ENCODE results near the gene CELF2. TPM values are rescaled to one million over a fixed set of nuclear protein-coding genes. Genes with fewer than 3 reads are reported as not detected.

CELF2 gene
- total RNA-seq, 4 donors from 2014 or later: 106 to 127 (median 120) TPM

- Histone ChIP-seq H3K27ac (peak overlapping the region; percentile 75 to 91 (median 86)), H3K4me3 (peak overlapping the region in 1 of 4 donors; percentile 3), H3K4me1 (peaks cover 0 to 91% (median 14%) of the 10 kb centered on the region in 4 donors), H3K9me3 (no peaks in the 10 kb centered on the region), H3K36me3 (no peaks in the 10 kb centered on the region), H3K27me3 (no peaks in the 10 kb centered on the region)
- WGBS, 2 donors: 14 to 25% methylated on average over 6 of the region's 6 CpGs
- TF ChIP-seq POLR2A (IDR thresholded peaks at IDR 0.05) (no peak), CTCF (IDR thresholded peaks at IDR 0.05) (no peak), EP300 (IDR thresholded peaks at IDR 0.05) (peak; percentile 85 to 91)
- no peak for DNase-seq (ENCODE audit: low spot score in 2 of 2)
Observed at GRCh38 chr10:11110539-11110938, 92.9 kb downstream of the CELF2 start.

GRCh38 chr10:11111490-11111889 lies 93.8 kb downstream of the CELF2 start:
- no peak for TF ChIP-seq POLR2A (IDR thresholded peaks at IDR 0.05)
- no peak for TF ChIP-seq CTCF (IDR thresholded peaks at IDR 0.05)
- TF ChIP-seq EP300 (IDR thresholded peaks at IDR 0.05): no peak
- Histone ChIP-seq H3K27me3 (no peaks in the 10 kb centered on the region), H3K4me1 (peaks cover 0 to 87% (median 14%) of the 10 kb centered on the region in 4 donors), H3K36me3 (no peaks in the 10 kb centered on the region), H3K4me3 (no peak overlapping the region), H3K27ac (peak overlapping the region; percentile 75 to 91 (median 86)), H3K9me3 (no peaks in the 10 kb centered on the region)
- 71 to 80% methylated on average over 8 of the region's 8 CpGs for WGBS, 2 donors
- no peak for DNase-seq (ENCODE audit: low spot score in 2 of 2)

- H3K27ac ChIP-seq: peak overlapping the region; percentile 18 to 91 (median 62)
- peaks cover 0 to 78% (median 10%) of the 10 kb centered on the region in 4 donors for H3K4me1 ChIP-seq
- TF ChIP-seq POLR2A (IDR thresholded peaks at IDR 0.05): no peak
- no peak for TF ChIP-seq CTCF (IDR thresholded peaks at IDR 0.05)
- TF ChIP-seq EP300 (IDR thresholded peaks at IDR 0.05): no peak
- no peaks in the 10 kb centered on the region for H3K9me3 ChIP-seq
- H3K4me3 ChIP-seq: no peak overlapping the region
- H3K27me3 ChIP-seq: no peaks in the 10 kb centered on the region
- DNase-seq (ENCODE audit: low spot score in 2 of 2): no peak
- H3K36me3 ChIP-seq: no peaks in the 10 kb centered on the region
- 85 to 93% methylated on average over 11 of the region's 11 CpGs for WGBS, 2 donors
Observed at GRCh38 chr10:11112718-11113117, 95.0 kb downstream of the CELF2 start.

GRCh38 chr10:11113156-11113555 lies 95.5 kb downstream of the CELF2 start:
- 64 to 76% methylated on average over 4 of the region's 4 CpGs for WGBS, 2 donors
- TF ChIP-seq CTCF (IDR thresholded peaks at IDR 0.05) (peak in 3 of 5 experiments; percentile 30 to 56 (median 45)), EP300 (IDR thresholded peaks at IDR 0.05) (no peak), POLR2A (IDR thresholded peaks at IDR 0.05) (no peak)

GRCh38 chr10:11114269-11114668 lies 96.6 kb downstream of the CELF2 start:
- Histone ChIP-seq H3K4me3 (no peak overlapping the region), H3K4me1 (peaks cover 0 to 70% (median 9%) of the 10 kb centered on the region in 4 donors), H3K36me3 (no peaks in the 10 kb centered on the region), H3K27me3 (no peaks in the 10 kb centered on the region), H3K9me3 (no peaks in the 10 kb centered on the region), H3K27ac (peak overlapping the region in 2 of 4 donors; percentile 90 to 91)
- no peak for DNase-seq (ENCODE audit: low spot score in 2 of 2)
- TF ChIP-seq EP300 (IDR thresholded peaks at IDR 0.05) (no peak), CTCF (IDR thresholded peaks at IDR 0.05) (no peak), POLR2A (IDR thresholded peaks at IDR 0.05) (no peak)
- WGBS, 2 donors: 70 to 77% methylated on average over 2 of the region's 2 CpGs

More at GRCh38 chr10:11113156-11113555, 95.5 kb downstream of the CELF2 start:
- H3K27me3 ChIP-seq: no peaks in the 10 kb centered on the region
- peak overlapping the region; percentile 18 to 91 (median 62) for H3K27ac ChIP-seq
- DNase-seq (ENCODE audit: low spot score in 2 of 2): no peak
- peaks cover 0 to 80% (median 11%) of the 10 kb centered on the region in 4 donors for H3K4me1 ChIP-seq
- no peaks in the 10 kb centered on the region for H3K9me3 ChIP-seq
- H3K36me3 ChIP-seq: no peaks in the 10 kb centered on the region
- no peak overlapping the region for H3K4me3 ChIP-seq
